Measurements from ENCODE around the gene NTM.

The NTM gene

GRCh38 chr11:132140056-132140455 lies 769.6 kb downstream of the NTM start:
- Histone ChIP-seq H4K20me1 (ENCODE audit: control insufficient read depth, insufficient read depth, low read depth, low read length) (no peaks in the 10 kb centered on the region), H3K9me3 (ENCODE audit: control insufficient read depth, insufficient read depth, low read length) (no peaks in the 10 kb centered on the region; the same call in 1 of the 2 replicates), H3K27me3 (ENCODE audit: control insufficient read depth, low read length) (no peaks in the 10 kb centered on the region), H3K9me2 (replicated peaks; ENCODE audit: control insufficient read depth, low read length) (no peaks in the 10 kb centered on the region), H3K36me3 (ENCODE audit: control insufficient read depth, low read length) (no peaks in the 10 kb centered on the region), H3K4me2 (ENCODE audit: low read length) (no peak overlapping the region), H3F3A (ENCODE audit: control insufficient read depth, insufficient read depth) (no peaks in the 10 kb centered on the region), H3K4me1 (ENCODE audit: control insufficient read depth, low read length) (no peaks in the 10 kb centered on the region), H3K79me2 (ENCODE audit: control insufficient read depth, low read length) (no peaks in the 10 kb centered on the region), H3K4me3 (ENCODE audit: low read length) (no peak overlapping the region), H3K27ac (ENCODE audit: low read depth, low read length) (no peak overlapping the region)
- TF ChIP-seq CTCF (IDR thresholded peaks at IDR 0.05; ENCODE audit: low read depth, low read length, poor library complexity, severe bottlenecking) (no peak), EZH2phosphoT487 (IDR thresholded peaks at IDR 0.05; ENCODE audit: borderline replicate concordance, low read length) (no peak)

- Histone ChIP-seq H3K27ac (ENCODE audit: low read depth, low read length) (no peak overlapping the region), H3K4me3 (ENCODE audit: low read length) (no peak overlapping the region), H3K36me3 (ENCODE audit: control insufficient read depth, low read length) (no peaks in the 10 kb centered on the region), H3K4me1 (ENCODE audit: control insufficient read depth, low read length) (no peaks in the 10 kb centered on the region), H3K27me3 (ENCODE audit: control insufficient read depth, low read length) (no peaks in the 10 kb centered on the region), H3F3A (ENCODE audit: control insufficient read depth, insufficient read depth) (no peaks in the 10 kb centered on the region), H4K20me1 (ENCODE audit: control insufficient read depth, insufficient read depth, low read depth, low read length) (no peaks in the 10 kb centered on the region), H3K4me2 (ENCODE audit: low read length) (no peak overlapping the region), H3K9me3 (ENCODE audit: control insufficient read depth, insufficient read depth, low read length) (no peaks in the 10 kb centered on the region), H3K9me2 (replicated peaks; ENCODE audit: control insufficient read depth, low read length) (no peaks in the 10 kb centered on the region), H3K79me2 (ENCODE audit: control insufficient read depth, low read length) (no peaks in the 10 kb centered on the region)
- TF ChIP-seq CTCF (IDR thresholded peaks at IDR 0.05; ENCODE audit: low read depth, low read length, poor library complexity, severe bottlenecking) (no peak), EZH2phosphoT487 (IDR thresholded peaks at IDR 0.05; ENCODE audit: borderline replicate concordance, low read length) (no peak)
Observed at GRCh38 chr11:132142121-132142520, 771.7 kb downstream of the NTM start.

- TF ChIP-seq EZH2phosphoT487 (IDR thresholded peaks at IDR 0.05; ENCODE audit: borderline replicate concordance, low read length) (no peak), CTCF (IDR thresholded peaks at IDR 0.05; ENCODE audit: low read depth, low read length, poor library complexity, severe bottlenecking) (no peak)
- no peaks in the 10 kb centered on the region for H3F3A ChIP-seq (ENCODE audit: control insufficient read depth, insufficient read depth)
Observed at GRCh38 chr11:132142554-132142953, 772.1 kb downstream of the NTM start.

GRCh38 chr11:132147464-132147863 lies 777.0 kb downstream of the NTM start:
- H3K9me2 ChIP-seq (replicated peaks; ENCODE audit: control insufficient read depth, low read length) = no peaks in the 10 kb centered on the region
- no peaks in the 10 kb centered on the region for H3K79me2 ChIP-seq (ENCODE audit: control insufficient read depth, low read length)
- no peaks in the 10 kb centered on the region for H3K9me3 ChIP-seq (ENCODE audit: control insufficient read depth, insufficient read depth, low read length)
- no peaks in the 10 kb centered on the region for H3F3A ChIP-seq (ENCODE audit: control insufficient read depth, insufficient read depth)
- H3K4me1 ChIP-seq (ENCODE audit: control insufficient read depth, low read length) = no peaks in the 10 kb centered on the region
- TF ChIP-seq EZH2phosphoT487 (IDR thresholded peaks at IDR 0.05; ENCODE audit: borderline replicate concordance, low read length) = no peak
- no peak for TF ChIP-seq CTCF (IDR thresholded peaks at IDR 0.05; ENCODE audit: low read depth, low read length, poor library complexity, severe bottlenecking)
- no peak overlapping the region for H3K4me2 ChIP-seq (ENCODE audit: low read length)
- H3K4me3 ChIP-seq (ENCODE audit: low read length) = no peak overlapping the region
- no peak overlapping the region for H3K27ac ChIP-seq (ENCODE audit: low read depth, low read length)
- H4K20me1 ChIP-seq (ENCODE audit: control insufficient read depth, insufficient read depth, low read depth, low read length) = no peaks in the 10 kb centered on the region
- no peaks in the 10 kb centered on the region for H3K27me3 ChIP-seq (ENCODE audit: control insufficient read depth, low read length)
- H3K36me3 ChIP-seq (ENCODE audit: control insufficient read depth, low read length) = no peaks in the 10 kb centered on the region

More at GRCh38 chr11:132142554-132142953, 772.1 kb downstream of the NTM start:
- H3K79me2 ChIP-seq (ENCODE audit: control insufficient read depth, low read length) = no peaks in the 10 kb centered on the region
- H3K4me3 ChIP-seq (ENCODE audit: low read length) = no peak overlapping the region
- no peaks in the 10 kb centered on the region for H3K36me3 ChIP-seq (ENCODE audit: control insufficient read depth, low read length)
- no peaks in the 10 kb centered on the region for H3K4me1 ChIP-seq (ENCODE audit: control insufficient read depth, low read length)
- H3K9me2 ChIP-seq (replicated peaks; ENCODE audit: control insufficient read depth, low read length) = no peaks in the 10 kb centered on the region
- H3K27me3 ChIP-seq (ENCODE audit: control insufficient read depth, low read length) = no peaks in the 10 kb centered on the region
- H3K27ac ChIP-seq (ENCODE audit: low read depth, low read length) = no peak overlapping the region
- no peak overlapping the region for H3K4me2 ChIP-seq (ENCODE audit: low read length)
- no peaks in the 10 kb centered on the region for H3K9me3 ChIP-seq (ENCODE audit: control insufficient read depth, insufficient read depth, low read length)
- H4K20me1 ChIP-seq (ENCODE audit: control insufficient read depth, insufficient read depth, low read depth, low read length) = no peaks in the 10 kb centered on the region
